Measurements from ENCODE around the gene ZMYND15.

DNA sequence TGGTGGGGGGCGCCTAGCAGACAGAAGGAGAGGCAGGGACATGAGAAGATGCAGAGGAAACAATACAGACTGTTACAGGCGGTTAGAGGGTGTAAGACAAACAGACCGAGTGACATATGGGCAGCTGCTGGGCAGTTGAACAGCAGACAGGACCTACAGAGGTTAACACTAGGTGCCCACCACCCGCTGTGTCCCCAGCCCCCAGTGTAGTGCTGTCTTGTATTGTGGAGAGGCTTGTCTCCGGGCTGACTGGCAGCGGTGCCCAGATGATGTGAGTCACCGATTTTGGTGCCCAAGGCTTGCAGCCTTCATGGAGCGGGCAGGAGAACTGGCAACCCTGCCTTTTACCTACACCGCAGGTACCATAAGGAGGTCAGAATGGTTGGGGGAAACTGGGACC, 2.5 kb downstream of the ZMYND15 start:
- TF ChIP-seq BHLHE40 (IDR thresholded peaks at IDR 0.05; ENCODE audit: low read depth, low read length) (no peak), POLR2A (IDR thresholded peaks at IDR 0.05; ENCODE audit: low read depth, low read length) (no peak), MXI1 (IDR thresholded peaks at IDR 0.05; ENCODE audit: borderline replicate concordance, low read depth, low read length) (no peak)
